Heart left ventricle (tissue), 16 donors: ENCODE measurements around the gene NCK2. TPM values are rescaled to one million over a fixed set of nuclear protein-coding genes. Genes with fewer than 3 reads are reported as not detected.

ENCODE experiments used
- ATAC-seq, 4 donors: fragments of 200-7000 bp; cut with Tn5 transposase; one replicate each; pipeline ENCODE4 v1.9.1; 2020 to 2022; ENCODE audit warnings: moderate library complexity in 4 of 4, mild to moderate bottlenecking in 3 of 4, moderate number of reproducible peaks in 1 of 4
- DNase-seq, 5 donors: peaks; one replicate each; pipeline ENCODE4 v3.0.0-alpha.2; 2020
- H3K27ac ChIP-seq, 12 donors: fragments of 200-600 bp; sonication (generic) in 4 of 12; one replicate each; pipeline versions ENCODE4 v1.5.0 to v1.8.0; 2016 to 2022; ENCODE audit warnings: mild to moderate bottlenecking in 2 of 12
- H3K27me3 ChIP-seq, 9 donors: fragments of 200-600 bp; sonication (generic) in 2 of 9; one replicate each; pipeline versions ENCODE4 v1.5.1 to v1.8.0; 2016 to 2022; ENCODE audit warnings: mild to moderate bottlenecking in 3 of 9
- H3K36me3 ChIP-seq, 9 donors: fragments of 200-600 bp; sonication (generic) in 2 of 9; one replicate each; pipeline versions ENCODE4 v1.5.0 to v1.8.0; 2018 to 2022; ENCODE audit warnings: mild to moderate bottlenecking in 2 of 9
- H3K4me1 ChIP-seq, 12 donors: fragments of 200-600 bp; sonication (generic) in 4 of 12; one replicate each; pipeline versions ENCODE4 v1.5.0 to v1.8.0; 2016 to 2022; ENCODE audit warnings: mild to moderate bottlenecking in 3 of 12
- H3K4me3 ChIP-seq, 12 donors: fragments of 200-600 bp; sonication (generic) in 4 of 12; one replicate each; pipeline versions ENCODE4 v1.5.0 to v1.8.0; 2017 to 2022; ENCODE audit warnings: mild to moderate bottlenecking in 9 of 12, moderate library complexity in 4 of 12
- H3K9me3 ChIP-seq, 12 donors: fragments of 200-600 bp; sonication (generic) in 4 of 12; one replicate each; pipeline versions ENCODE4 v1.5.0 to v1.8.0; 2016 to 2022; ENCODE audit warnings: mild to moderate bottlenecking in 1 of 12
- CTCF ChIP-seq, 12 donors: fragments of 200-600 bp; sonication (generic) in 4 of 12; IDR thresholded peaks; one replicate each; pipeline versions ENCODE4 v1.5.0 to v1.8.0; 2018 to 2022; ENCODE audit warnings: antibody characterized with exemption in 12 of 12, mild to moderate bottlenecking in 5 of 12
- POLR2A ChIP-seq, 2 donors: fragments of 450-650 bp; IDR thresholded peaks; one replicate each; pipeline ENCODE4 v1.6.1; 2017; ENCODE audit warnings: antibody characterized with exemption in 2 of 2, mild to moderate bottlenecking in 2 of 2, moderate library complexity in 2 of 2
- WGBS, 4 donors: extraction: QIAGEN DNeasy Blood & Tissue Kit in 2 of 4; methylation state at CpG; one replicate each; pipeline versions ENCODE4 v1.1.5 to v1.1.7; 2013 to 2018; 5-methylcytosine and 5-hydroxymethylcytosine counted together
- intact Hi-C, 10 donors: fragments of 100-400 bp; cut with DNase I; formaldehyde crosslinking; loops; one replicate each; pipeline versions ENCODE4 v1.11.1 to v1.14.2; 2022
- polyA plus RNA-seq, 2 donors: library from polyadenylated mRNA; stranded (reverse); fragments of 200-250 nt; gene quantifications; one replicate each; pipeline ENCODE4 v1.2.3, GENCODE V29; 2013
- total RNA-seq, 9 donors: library from RNA; depleted of rRNA in 2 of 9; stranded (reverse); fragments of >200 nt in 2 of 9; fragmentation: NEBNext Ultra II Directional in 3 of 9; extraction: Animal tissue kit (Norgen Biotek cat#: 25700) in 3 of 9; gene quantifications; one replicate each; pipeline versions ENCODE4 v1.1.0 to v1.2.4, GENCODE V29; 2016 to 2023
- donor health status: ischemic (EF 13 %, LVEDD 7.1; RV severe dilation, severe dysfunction).
- donor health status: healthy with polysubstance abuse.
- donor health status: DM: no; HTN: yes; CAD: no.
- donor health status: DM: no; HTN: no; CAD: no.
- donor health status: ischemic (EF 25% LVEDD 6.9; RV normal size, moderate dysfunction).
- donor health status: ischemic (EF 25% LVEDD 5.7; RV mildly dilated, moderate dysfunction).
- donor health status: healthy.
- donor health status: DM: yes; HTN: yes; CAD: no.
- donor health status: ischemic (EF 35%, LVEDD 5.7; RV mildly dilated, moderate dysfunction).
- donor health status: nonischemic (EF 11% LVEDD 7.7; RV severe dilation, severe dysfunction).
- donor health status: DM: yes; HTN: yes; CAD: no.
- donor health status: PGD.
- donor health status: ischemic (EF 29% LVEDD 5.4; RV normal size, mild dysfunction).
- donor health status: nonischemic (EF 23%, LVEDD 6.1; RV moderate dilation, normal function).

The NCK2 gene
- total and polyA plus RNA-seq, 11 donors, result 22.6 to 54.2 (median 33.4) TPM

GRCh38 chr2:105779394-105779793 lies 34.7 kb downstream of the NCK2 start:
- H3K9me3 ChIP-seq, result no peaks in the 10 kb centered on the region
- no peak overlapping the region for H3K4me3 ChIP-seq
- WGBS, 4 donors, result 62 to 69% (median 68%) methylated on average over 5 of the region's 5 CpGs
- ATAC-seq (no peak), DNase-seq (no peak)
- H3K27me3 ChIP-seq, result no peaks in the 10 kb centered on the region
- H3K36me3 ChIP-seq, result peaks cover 0 to 14% (median 0%) of the 10 kb centered on the region in 9 donors
- peaks cover 10 to 85% (median 46%) of the 10 kb centered on the region in 12 donors for H3K4me1 ChIP-seq
- no peak for TF ChIP-seq CTCF (IDR thresholded peaks at IDR 0.05)
- TF ChIP-seq POLR2A (IDR thresholded peaks at IDR 0.05), result no peak
- intact Hi-C loops, result no loop called here
- no peak overlapping the region for H3K27ac ChIP-seq

GRCh38 chr2:105780606-105781005 lies 35.9 kb downstream of the NCK2 start:
- no peak for DNase-seq
- Histone ChIP-seq H3K4me1 (peaks cover 10 to 74% (median 44%) of the 10 kb centered on the region in 12 donors), H3K36me3 (peaks cover 0 to 14% (median 0%) of the 10 kb centered on the region in 9 donors), H3K4me3 (no peak overlapping the region), H3K27me3 (no peaks in the 10 kb centered on the region), H3K27ac (no peak overlapping the region), H3K9me3 (no peaks in the 10 kb centered on the region)
- ATAC-seq, result no peak
- 72 to 76% (median 72%) methylated on average over 5 of the region's 5 CpGs for WGBS, 4 donors
- intact Hi-C loops, result loop anchor here in 1 of 10 donors (10.0 kb wide), 1 partner anchor 304 kb away; no protein-coding TSS in a partner anchor
- TF ChIP-seq CTCF (IDR thresholded peaks at IDR 0.05), result no peak
- TF ChIP-seq POLR2A (IDR thresholded peaks at IDR 0.05), result no peak

GRCh38 chr2:105781274-105781978 lies 36.7 kb downstream of the NCK2 start:
- intact Hi-C loops, result loop anchor here in 1 of 10 donors (10.0 kb wide), 1 partner anchor 303 kb away; no protein-coding TSS in a partner anchor
- Histone ChIP-seq H3K4me3 (no peak overlapping the region), H3K4me1 (peaks cover 7 to 74% (median 43%) of the 10 kb centered on the region in 12 donors), H3K9me3 (no peaks in the 10 kb centered on the region), H3K27me3 (no peaks in the 10 kb centered on the region), H3K36me3 (peaks cover 0 to 14% (median 0%) of the 10 kb centered on the region in 9 donors), H3K27ac (no peak overlapping the region)
- no peak for DNase-seq
- 77 to 90% (median 86%) methylated on average over 10 of the region's 10 CpGs for WGBS, 4 donors
- peak in 1 of 4 donors; percentile 57 for ATAC-seq
- TF ChIP-seq POLR2A (IDR thresholded peaks at IDR 0.05) (no peak), CTCF (IDR thresholded peaks at IDR 0.05) (no peak)

- WGBS, 4 donors, result 84 to 90% (median 89%) methylated on average over 6 of the region's 6 CpGs
- Histone ChIP-seq H3K9me3 (no peaks in the 10 kb centered on the region), H3K4me1 (peaks cover 4 to 74% (median 43%) of the 10 kb centered on the region in 12 donors), H3K27ac (no peak overlapping the region), H3K36me3 (peaks cover 0 to 14% (median 0%) of the 10 kb centered on the region in 9 donors), H3K4me3 (no peak overlapping the region), H3K27me3 (no peaks in the 10 kb centered on the region)
- ATAC-seq, result no peak
- no peak for TF ChIP-seq POLR2A (IDR thresholded peaks at IDR 0.05)
- peak in 1 of 12 donors; percentile 24 for TF ChIP-seq CTCF (IDR thresholded peaks at IDR 0.05)
- DNase-seq, result no peak
- intact Hi-C loops, result loop anchor here in 1 of 10 donors (10.0 kb wide), 1 partner anchor 303 kb away; no protein-coding TSS in a partner anchor
These were observed 37.4 kb downstream of the NCK2 start for GRCh38 chr2:105782123-105782522.
